Endodermal cell (in vitro differentiated cells): ENCODE results near the gene TMEM258. TPM values are rescaled to one million over a fixed set of nuclear protein-coding genes. Genes with fewer than 3 reads are reported as not detected.
A peak's percentile ranks its signal among the peaks of the same experiment; 100 is the strongest.

Experiments used
- DNase-seq: peaks from one replicate; pipeline ENCODE4 v3.0.0-alpha.2; 2017
- H3K27ac ChIP-seq: 2 replicates; pipeline ENCODE4 v1.5.1; 2013; ENCODE audit warnings: mild to moderate bottlenecking, low read depth, low read length, moderate library complexity
- H3K27me3 ChIP-seq: 2 replicates; pipeline ENCODE4 v1.6.1; 2013; ENCODE audit warnings: mild to moderate bottlenecking, low read length, moderate library complexity; ENCODE audit not compliant: insufficient read depth, control insufficient read depth, poor library complexity, severe bottlenecking
- H3K36me3 ChIP-seq: 2 replicates; pipeline ENCODE4 v1.7.0; 2013; ENCODE audit warnings: mild to moderate bottlenecking, low read length, moderate library complexity; ENCODE audit not compliant: control insufficient read depth, insufficient read depth
- H3K4me1 ChIP-seq: one replicate; pipeline ENCODE4 v1.7.0; 2013; ENCODE audit warnings: low read length; ENCODE audit not compliant: control insufficient read depth, insufficient read depth
- H3K4me3 ChIP-seq: 2 replicates; pipeline ENCODE4 v1.5.1; 2013; ENCODE audit warnings: mild to moderate bottlenecking, low read length, moderate library complexity
- H3K9ac ChIP-seq: 2 replicates; pipeline ENCODE4 v1.6.1; 2013; ENCODE audit warnings: mild to moderate bottlenecking, low read length, moderate library complexity; ENCODE audit not compliant: poor library complexity, severe bottlenecking; ENCODE audit errors: extremely low read depth
- H3K9me3 ChIP-seq: 2 replicates; pipeline ENCODE4 v1.6.1; 2013; ENCODE audit warnings: mild to moderate bottlenecking, low read length, moderate library complexity; ENCODE audit not compliant: control insufficient read depth
- H3K27ac Mint-ChIP-seq: 2 replicates; pipeline ENCODE4 v1.8.0; 2020; ENCODE audit warnings: mixed read lengths
- H3K27me3 Mint-ChIP-seq: 2 replicates; pipeline ENCODE4 v1.8.0; 2021; ENCODE audit warnings: mild to moderate bottlenecking, mixed read lengths; ENCODE audit not compliant: insufficient read depth
- H3K36me3 Mint-ChIP-seq: 2 replicates; pipeline ENCODE4 v1.8.0; 2020; ENCODE audit warnings: low read depth, mixed read lengths
- H3K4me1 Mint-ChIP-seq: 2 replicates; pipeline ENCODE4 v1.8.0; 2020; ENCODE audit warnings: mixed read lengths
- H3K4me3 Mint-ChIP-seq: 2 replicates; pipeline ENCODE4 v1.8.0; 2020; ENCODE audit warnings: mild to moderate bottlenecking, moderate library complexity, mixed read lengths
- H3K9me3 Mint-ChIP-seq: 2 replicates; pipeline ENCODE4 v1.8.0; 2020; ENCODE audit warnings: mild to moderate bottlenecking, mixed read lengths
- CTCF ChIP-seq: fragments of 200-600 bp; sonication (generic); conservative IDR thresholded peaks from 2 replicates; pipeline ENCODE4 v1.5.0; 2021; ENCODE audit warnings: antibody characterized with exemption, mild to moderate bottlenecking
- WGBS, 2 experiments: methylation state at CpG; one replicate each; pipeline versions ENCODE4 v1.1.5 to v1.1.7; 2013; ENCODE audit warnings: missing lambda C conversion rate in 2 of 2, mixed read lengths in 1 of 2; ENCODE audit not compliant: insufficient coverage in 1 of 2, insufficient read length in 1 of 2; 5-methylcytosine and 5-hydroxymethylcytosine counted together
- total RNA-seq, 2 donors: library from RNA; stranded (reverse); fragmentation: NEBNext Ultra II Directional in 1 of 2; extraction: Animal tissue kit (Norgen Biotek cat#: 25700) in 1 of 2; gene quantifications; 2 replicates in 1 of 2; 3 replicates in 1 of 2; pipeline ENCODE4 v1.2.1, GENCODE V29; 2021

The TMEM258 gene
- total RNA-seq, 2 donors from 2014 or later = 174 to 180 TPM

- no peaks in the 10 kb centered on the region for H3K9me3 Mint-ChIP-seq
- WGBS, 2 experiments = 80 to 95% methylated on average over 4 to 10 of the region's 13 CpGs
- no peak overlapping the region for H3K4me3 Mint-ChIP-seq
- H3K36me3 Mint-ChIP-seq = no peaks in the 10 kb centered on the region
- Histone ChIP-seq H3K36me3 (no peaks in the 10 kb centered on the region), H3K9ac (no peak overlapping the region), H3K4me3 (no peak overlapping the region), H3K9me3 (no peaks in the 10 kb centered on the region), H3K4me1 (peaks cover 16% of the 10 kb centered on the region), H3K27ac (no peak overlapping the region), H3K27me3 (no peaks in the 10 kb centered on the region)
- H3K27ac Mint-ChIP-seq = no peak overlapping the region
- DNase-seq = no peak
- H3K4me1 Mint-ChIP-seq = peaks cover 20% of the 10 kb centered on the region
- TF ChIP-seq CTCF = no peak
- H3K27me3 Mint-ChIP-seq = no peaks in the 10 kb centered on the region
These were observed 31.5 kb downstream of the TMEM258 start for GRCh38 chr11:61760946-61761345.

GRCh38 chr11:61757213-61757862, 35.1 kb downstream of the TMEM258 start:
- TF ChIP-seq CTCF = no peak
- 92 to 95% methylated on average over 9 to 15 of the region's 15 CpGs for WGBS, 2 experiments
- Histone ChIP-seq H3K4me3 (no peak overlapping the region), H3K27me3 (no peaks in the 10 kb centered on the region), H3K9me3 (no peaks in the 10 kb centered on the region), H3K27ac (no peak overlapping the region), H3K9ac (no peak overlapping the region), H3K36me3 (no peaks in the 10 kb centered on the region), H3K4me1 (peaks cover 37% of the 10 kb centered on the region)
- H3K4me3 Mint-ChIP-seq = no peak overlapping the region
- H3K36me3 Mint-ChIP-seq = no peaks in the 10 kb centered on the region
- no peaks in the 10 kb centered on the region for H3K9me3 Mint-ChIP-seq
- H3K27me3 Mint-ChIP-seq = peaks cover 14% of the 10 kb centered on the region
- H3K4me1 Mint-ChIP-seq = peaks cover 42% of the 10 kb centered on the region
- H3K27ac Mint-ChIP-seq = peak overlapping the region; percentile 26
- DNase-seq = no peak

- no peak overlapping the region for H3K4me3 ChIP-seq
- no peaks in the 10 kb centered on the region for H3K36me3 Mint-ChIP-seq
- H3K4me1 Mint-ChIP-seq = peaks cover 37% of the 10 kb centered on the region
- no peak overlapping the region for H3K27ac ChIP-seq
- H3K4me1 ChIP-seq = peaks cover 37% of the 10 kb centered on the region
- no peaks in the 10 kb centered on the region for H3K9me3 ChIP-seq
- H3K4me3 Mint-ChIP-seq = no peak overlapping the region
- H3K9ac ChIP-seq = no peak overlapping the region
- no peak for TF ChIP-seq CTCF
- H3K27ac Mint-ChIP-seq = peak overlapping the region; percentile 71
- no peaks in the 10 kb centered on the region for H3K36me3 ChIP-seq
- H3K27me3 ChIP-seq = no peaks in the 10 kb centered on the region
- H3K27me3 Mint-ChIP-seq = peaks cover 19% of the 10 kb centered on the region
- 74 to 83% methylated on average over 7 to 9 of the region's 9 CpGs for WGBS, 2 experiments
- no peak for DNase-seq
- H3K9me3 Mint-ChIP-seq = no peaks in the 10 kb centered on the region
These were observed 35.8 kb downstream of the TMEM258 start for GRCh38 chr11:61756452-61757212.
